Activated T-cell treated with anti-CD3 and anti-CD28 coated beads for 24 hours (primary cell): ENCODE data around the gene TMEM253.
A peak's percentile ranks its signal among the peaks of the same experiment; 100 is the strongest.

Experiments
- DNase-seq: peaks from one replicate; pipeline ENCODE4 v3.0.0-alpha.2; 2020; ENCODE audit warnings: low read depth

TMEM253 gene

GRCh38 chr14:21071225-21072030, 29.4 kb upstream of the TMEM253 start:
- no peak for DNase-seq

- no peak for DNase-seq
These were observed 28.8 kb upstream of the TMEM253 start for GRCh38 chr14:21072031-21072473.

DNA sequence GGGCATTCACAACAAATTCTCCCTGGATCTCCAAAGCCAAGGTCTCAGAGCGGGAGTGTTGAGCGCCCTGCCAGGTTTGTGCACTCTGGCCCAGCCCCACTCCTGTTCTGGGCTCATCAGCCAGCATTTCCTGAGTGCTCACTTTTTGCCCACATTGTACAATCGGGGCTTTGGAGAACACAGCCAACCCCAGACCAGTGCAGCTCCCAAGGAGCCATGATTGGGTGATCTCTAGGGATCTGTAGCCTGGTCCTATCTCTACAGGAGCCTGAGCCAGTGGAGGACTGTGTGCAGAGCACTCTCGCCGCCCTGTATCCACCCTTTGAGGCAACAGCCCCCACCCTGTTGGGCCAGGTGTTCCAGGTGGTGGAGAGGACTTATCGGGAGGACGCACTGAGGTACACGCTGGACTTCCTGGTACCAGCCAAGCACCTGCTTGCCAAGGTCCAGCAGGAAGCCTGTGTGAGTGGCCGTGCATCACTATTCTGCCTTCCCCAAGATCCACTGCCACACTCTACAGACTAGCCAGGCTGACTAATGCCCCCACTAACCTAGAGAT, 28.0 kb upstream of the TMEM253 start:
- DNase-seq, result no peak

- no peak for DNase-seq
These were observed 26.9 kb upstream of the TMEM253 start for GRCh38 chr14:21073921-21074320.

DNA sequence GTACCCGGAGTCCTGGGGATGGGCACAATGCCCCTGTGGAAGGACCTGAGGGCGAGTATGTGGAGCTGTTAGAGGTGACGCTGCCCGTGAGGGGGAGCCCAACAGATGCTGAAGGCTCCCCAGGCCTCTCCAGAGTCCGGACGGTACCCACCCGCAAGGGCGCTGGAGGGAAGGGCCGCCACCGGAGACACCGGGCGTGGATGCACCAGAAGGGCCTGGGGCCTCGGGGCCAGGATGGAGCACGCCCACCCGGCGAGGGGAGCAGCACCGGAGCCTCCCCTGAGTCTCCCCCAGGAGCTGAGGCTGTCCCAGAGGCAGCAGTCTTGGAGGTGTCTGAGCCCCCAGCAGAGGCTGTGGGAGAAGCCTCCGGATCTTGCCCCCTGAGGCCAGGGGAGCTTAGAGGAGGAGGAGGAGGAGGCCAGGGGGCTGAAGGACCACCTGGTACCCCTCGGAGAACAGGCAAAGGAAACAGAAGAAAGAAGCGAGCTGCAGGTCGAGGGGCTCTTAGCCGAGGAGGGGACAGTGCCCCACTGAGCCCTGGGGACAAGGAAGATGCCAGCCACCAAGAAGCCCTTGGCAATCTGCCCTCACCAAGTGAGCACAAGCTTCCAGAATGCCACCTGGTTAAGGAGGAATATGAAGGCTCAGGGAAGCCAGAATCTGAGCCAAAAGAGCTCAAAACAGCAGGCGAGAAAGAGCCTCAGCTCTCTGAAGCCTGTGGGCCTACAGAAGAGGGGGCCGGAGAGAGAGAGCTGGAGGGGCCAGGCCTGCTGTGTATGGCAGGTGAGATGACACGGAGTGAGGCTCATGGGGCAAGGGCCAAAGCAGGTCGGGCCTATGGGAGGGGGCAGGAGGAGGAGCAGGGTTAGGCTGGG, 26.2 kb upstream of the TMEM253 start:
- no peak for DNase-seq

DNA sequence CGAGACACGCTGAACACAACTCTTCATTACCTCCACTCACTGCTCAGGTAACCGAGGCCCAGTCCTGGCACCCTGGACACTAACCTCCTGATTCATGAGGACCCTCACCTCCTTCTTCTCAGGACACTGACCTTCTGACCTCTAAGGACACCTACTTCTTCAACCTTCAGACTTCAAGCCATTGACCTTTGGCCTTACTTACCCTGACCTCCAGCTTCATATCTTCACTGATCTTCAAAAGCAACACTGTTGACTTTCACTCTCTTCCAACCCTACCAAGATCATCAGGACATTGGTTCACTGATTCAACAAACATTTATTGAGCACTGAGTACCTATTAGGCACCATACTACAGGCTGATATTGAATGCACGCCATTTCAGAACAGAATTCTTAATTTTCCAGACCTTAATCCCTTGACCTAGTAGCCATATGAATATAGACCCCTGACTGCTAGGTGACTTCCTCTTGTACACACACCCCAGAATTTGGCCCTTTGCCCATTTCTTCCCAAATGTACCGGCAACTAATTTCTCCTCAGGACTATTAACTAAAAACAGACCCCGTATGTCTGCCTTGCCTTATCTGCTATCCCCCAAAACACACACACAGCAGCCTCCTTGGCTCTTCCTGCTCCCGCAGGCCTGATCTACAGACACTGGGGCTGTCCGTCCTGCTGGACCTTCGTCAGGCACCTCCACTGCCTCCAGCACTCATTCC, 25.0 kb upstream of the TMEM253 start:
- no peak for DNase-seq

DNA sequence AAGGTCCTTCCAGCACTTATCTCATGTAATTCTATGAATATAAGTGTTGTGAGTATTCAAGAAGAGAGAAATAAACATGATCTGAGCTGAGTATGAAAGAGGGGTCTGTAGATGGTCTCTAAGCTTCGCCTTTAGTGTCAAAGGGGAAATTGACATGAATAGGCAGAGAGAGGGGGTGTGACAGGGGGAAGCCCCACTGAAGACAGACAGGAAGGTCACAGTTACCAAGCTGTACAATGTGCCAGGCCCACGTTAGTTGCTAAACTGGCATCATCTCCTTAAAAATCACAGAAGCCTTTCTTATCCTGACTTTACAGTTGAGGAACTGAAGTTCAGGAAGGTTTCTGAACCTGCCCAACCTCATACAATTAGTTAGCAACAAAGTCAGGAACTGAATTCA, 23.2 kb upstream of the TMEM253 start:
- DNase-seq, result no peak

- no peak for DNase-seq
These were observed 22.6 kb upstream of the TMEM253 start for GRCh38 chr14:21078287-21078686.

GRCh38 chr14:21078726-21079125, 22.1 kb upstream of the TMEM253 start:
- no peak for DNase-seq

GRCh38 chr14:21081521-21082142, 19.2 kb upstream of the TMEM253 start:
- DNase-seq, result no peak

DNA sequence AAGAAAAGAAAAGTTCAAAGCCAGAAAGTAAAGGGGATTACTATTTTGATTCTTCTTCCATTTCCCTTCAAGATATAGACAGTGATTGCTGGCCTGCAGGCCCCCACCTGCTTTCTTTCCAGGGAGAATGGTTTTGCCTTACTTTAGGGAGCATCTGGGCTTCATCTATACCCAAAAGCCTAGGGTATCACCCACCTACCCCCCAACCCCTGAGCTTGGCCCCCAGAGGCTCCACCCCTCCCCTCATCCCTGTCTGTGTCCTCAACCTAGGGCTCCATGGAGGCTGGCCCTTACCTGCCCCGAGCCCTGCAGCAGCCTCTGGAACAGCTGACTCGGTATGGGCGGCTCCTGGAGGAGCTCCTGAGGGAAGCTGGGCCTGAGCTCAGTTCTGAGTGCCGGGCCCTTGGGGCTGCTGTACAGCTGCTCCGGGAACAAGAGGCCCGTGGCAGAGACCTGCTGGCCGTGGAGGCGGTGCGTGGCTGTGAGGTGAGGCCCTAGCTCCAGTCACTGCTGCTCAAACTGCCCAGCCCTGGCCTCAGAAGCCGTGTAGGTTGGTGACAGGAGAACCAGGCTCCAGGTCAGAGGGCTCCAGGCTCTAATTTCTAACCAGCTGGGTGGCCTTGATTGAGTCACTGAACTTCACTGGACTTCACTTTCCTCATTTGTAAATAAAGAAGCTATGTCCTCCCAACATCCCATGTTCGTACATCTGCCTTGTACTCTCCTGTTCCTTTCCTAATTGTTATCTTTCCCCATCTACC, 17.1 kb upstream of the TMEM253 start:
- DNase-seq, result no peak

- DNase-seq, result no peak
These were observed 16.5 kb upstream of the TMEM253 start for GRCh38 chr14:21084396-21084795.

DNA sequence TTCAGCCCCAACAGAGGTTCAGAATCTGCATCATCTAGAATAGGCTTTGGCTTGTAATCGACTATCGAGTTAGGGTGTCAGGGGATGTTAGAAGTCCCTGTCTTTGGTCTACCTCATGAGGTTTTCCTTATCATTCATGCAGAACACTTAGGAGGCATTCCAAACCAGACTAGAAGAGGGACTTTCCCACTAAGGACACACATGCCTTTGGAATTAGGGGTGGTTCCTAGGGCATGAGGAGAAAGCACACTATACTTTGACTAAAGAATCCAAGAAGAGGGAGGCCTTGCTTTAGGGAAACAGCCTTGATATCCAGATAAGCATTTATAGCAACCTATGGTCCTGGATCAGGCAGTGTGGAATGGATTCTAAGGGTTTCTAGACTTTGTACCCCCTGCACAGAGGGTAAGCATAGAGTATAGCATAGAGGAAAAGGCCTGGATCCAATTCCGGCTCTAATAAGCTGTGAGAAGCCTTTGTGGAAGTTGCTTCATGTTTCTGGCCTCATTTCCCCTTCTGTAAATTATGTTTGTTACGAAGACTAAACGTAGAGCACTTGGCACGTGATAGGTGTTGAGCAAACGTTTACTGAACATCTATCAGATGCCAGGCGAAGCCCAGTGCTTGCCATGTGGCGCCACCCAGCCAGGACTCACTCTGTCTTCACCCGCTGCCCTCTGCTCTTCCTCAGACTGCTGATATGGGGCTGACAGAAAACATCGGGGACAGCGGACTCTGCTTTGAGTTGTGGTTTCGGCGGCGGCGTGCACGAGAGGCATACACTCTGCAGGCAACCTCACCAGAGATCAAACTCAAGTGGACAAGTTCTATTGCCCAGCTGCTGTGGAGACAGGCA, 15.6 kb upstream of the TMEM253 start:
- no peak for DNase-seq

DNA sequence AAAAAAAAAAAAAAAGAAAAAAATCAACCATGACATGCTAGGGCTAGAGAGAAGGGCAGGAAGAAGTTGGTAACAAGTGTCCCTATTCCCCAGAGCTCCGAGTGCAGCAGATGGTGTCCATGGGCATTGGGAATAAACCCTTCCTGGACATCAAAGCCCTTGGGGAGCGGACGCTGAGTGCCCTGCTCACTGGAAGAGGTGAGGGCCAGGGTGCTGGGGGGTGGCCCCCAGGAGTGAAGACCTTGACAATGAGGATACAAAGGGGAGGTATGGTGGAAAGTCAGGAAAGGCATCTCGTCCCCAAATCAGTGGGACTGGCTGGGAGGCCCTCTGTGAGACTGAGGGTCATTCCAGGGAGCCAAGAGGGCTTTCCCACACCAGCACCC, 14.0 kb upstream of the TMEM253 start:
- no peak for DNase-seq

DNA sequence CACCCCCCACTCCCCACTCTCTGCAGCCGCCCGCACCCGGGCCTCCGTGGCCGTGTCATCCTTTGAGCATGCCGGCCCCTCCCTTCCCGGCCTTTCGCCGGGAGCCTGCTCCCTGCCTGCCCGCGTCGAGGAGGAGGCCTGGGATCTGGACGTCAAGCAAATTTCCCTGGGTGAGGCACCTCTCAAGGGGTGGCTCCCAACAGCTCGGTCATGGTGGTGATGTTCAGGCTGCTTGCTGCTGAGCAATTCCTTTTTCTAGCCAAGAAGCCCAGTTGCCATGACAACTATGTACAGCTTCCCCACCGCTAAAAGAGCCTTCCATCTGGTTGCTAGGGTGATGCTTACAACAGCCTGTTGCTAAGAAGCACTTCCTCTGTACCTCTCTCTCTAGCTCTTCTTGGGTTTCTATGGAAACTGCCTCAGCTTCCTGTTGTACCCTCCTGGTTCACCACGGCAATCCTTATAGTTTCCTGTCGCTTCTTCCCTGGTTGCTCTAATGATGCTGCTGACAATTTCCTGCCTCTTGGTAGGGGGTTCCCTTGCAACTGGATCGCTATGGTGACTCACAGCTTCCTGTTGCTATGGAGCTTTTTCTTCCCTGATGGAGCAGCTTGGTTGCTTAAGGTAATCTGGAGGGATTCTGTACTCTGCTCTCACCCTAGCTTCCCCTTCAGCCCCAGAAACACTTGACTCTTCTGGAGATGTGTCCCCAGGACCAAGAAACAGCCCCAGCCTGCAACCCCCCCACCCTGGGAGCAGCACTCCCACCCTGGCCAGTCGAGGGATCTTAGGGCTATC, 13.4 kb upstream of the TMEM253 start:
- DNase-seq, result peak; percentile 33

- DNase-seq, result no peak
These were observed 12.2 kb upstream of the TMEM253 start for GRCh38 chr14:21088687-21089086.

GRCh38 chr14:21089271-21089670, 11.6 kb upstream of the TMEM253 start:
- DNase-seq, result no peak

- no peak for DNase-seq
These were observed 11.0 kb upstream of the TMEM253 start for GRCh38 chr14:21089877-21090193.

DNA sequence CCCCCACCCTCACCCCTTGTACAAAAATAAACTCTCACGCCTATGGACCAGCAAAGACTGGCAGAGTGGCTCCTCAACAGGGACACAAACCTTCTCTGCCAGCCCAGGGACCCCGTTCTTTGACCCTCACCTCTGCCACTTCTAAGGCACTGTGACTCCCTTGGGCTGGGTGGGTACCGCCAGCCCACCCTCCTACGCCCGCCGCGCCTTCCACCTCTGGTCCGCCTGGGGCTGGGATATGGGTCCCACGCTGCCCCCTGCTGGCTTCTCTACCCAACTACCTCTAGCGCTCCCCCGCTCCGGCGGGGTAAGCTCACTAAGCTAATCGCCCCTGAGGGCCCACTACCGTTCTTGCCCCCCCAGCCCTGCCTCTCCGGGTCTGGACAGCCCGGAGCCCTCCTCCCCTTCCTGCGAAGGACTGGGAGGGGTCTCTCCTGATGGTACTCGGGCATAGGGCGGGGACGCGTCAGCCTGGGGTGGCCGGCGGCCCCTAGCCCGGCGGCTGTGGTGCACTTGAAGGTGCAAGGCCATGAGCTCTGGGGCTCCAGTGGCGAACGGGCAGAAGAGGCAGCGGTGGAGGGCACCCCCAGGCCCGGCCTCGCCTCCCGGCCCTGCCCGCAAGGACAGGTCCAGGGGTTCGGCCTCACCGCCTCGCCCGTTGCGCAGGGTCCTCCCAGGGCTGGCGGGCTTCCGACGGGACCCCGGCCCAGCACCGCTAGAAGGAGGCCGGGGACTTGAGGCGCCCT, 10.5 kb upstream of the TMEM253 start:
- DNase-seq, result no peak
